ENCODE measurements around the gene REEP2. TPM values are rescaled to one million over a fixed set of nuclear protein-coding genes. Genes with fewer than 3 reads are reported as not detected.

The REEP2 gene
- total RNA-seq, 1 experiment from 2014 or later, result 8.4 TPM

- Histone ChIP-seq H3K27ac (ENCODE audit: low read depth, low read length, poor library complexity, severe bottlenecking) (no peak overlapping the region), H3K36me3 (ENCODE audit: insufficient read depth, low read length, poor library complexity, severe bottlenecking) (no peaks in the 10 kb centered on the region), H3K4me3 (ENCODE audit: low read depth, low read length, poor library complexity, severe bottlenecking) (no peak overlapping the region), H3K27me3 (replicated peaks; ENCODE audit: insufficient read depth, low read depth, low read length, poor library complexity) (no peaks in the 10 kb centered on the region), H3K9me3 (ENCODE audit: low read depth, low read length, poor library complexity, severe bottlenecking) (no peaks in the 10 kb centered on the region), H3K4me1 (ENCODE audit: insufficient read depth, low read length, poor library complexity, severe bottlenecking) (peaks cover 20% of the 10 kb centered on the region)
- intact Hi-C loops (cut with micrococcal nuclease; ENCODE audit: unreplicated experiment), result no loop called here
- BruUV-seq (replicated peaks), result no TSS peak
- ChIA-PET CTCF (interaction anchor here (1.2 kb wide), 1 partner anchor 59 kb away, joined by 6 read pairs; no protein-coding TSS in a partner anchor), POLR2A (ENCODE audit: low non-redundant PET) (no interaction called here)
- no peak for DNase-seq (ENCODE audit: low spot score)
- no peak for TF ChIP-seq EZH2 (IDR thresholded peaks at IDR 0.05; ENCODE audit: borderline replicate concordance, low read depth, low read length, poor library complexity, severe bottlenecking)
- TF ChIP-seq CTCF (conservative IDR thresholded peaks at IDR 0.05; ENCODE audit: low read depth, low read length), result no peak
These were observed 6.1 kb downstream of the REEP2 start for GRCh38 chr5:138444774-138445546.

GRCh38 chr5:138445547-138446271 is 6.9 kb downstream of the REEP2 start:
- intact Hi-C loops (cut with micrococcal nuclease; ENCODE audit: unreplicated experiment), result no loop called here
- no peak for DNase-seq (ENCODE audit: low spot score)
- no peaks in the 10 kb centered on the region for H3K36me3 ChIP-seq (ENCODE audit: insufficient read depth, low read length, poor library complexity, severe bottlenecking)
- TF ChIP-seq EZH2 (IDR thresholded peaks at IDR 0.05; ENCODE audit: borderline replicate concordance, low read depth, low read length, poor library complexity, severe bottlenecking) (no peak), CTCF (conservative IDR thresholded peaks at IDR 0.05; ENCODE audit: low read depth, low read length) (no peak)
- peaks cover 23% of the 10 kb centered on the region for H3K4me1 ChIP-seq (ENCODE audit: insufficient read depth, low read length, poor library complexity, severe bottlenecking)
- ChIA-PET CTCF (interaction anchor here (1.2 kb wide), 1 partner anchor 58 kb away, joined by 6 read pairs; no protein-coding TSS in a partner anchor), POLR2A (ENCODE audit: low non-redundant PET) (no interaction called here)
- no peak overlapping the region for H3K4me3 ChIP-seq (ENCODE audit: low read depth, low read length, poor library complexity, severe bottlenecking)
- H3K27me3 ChIP-seq (replicated peaks; ENCODE audit: insufficient read depth, low read depth, low read length, poor library complexity), result no peaks in the 10 kb centered on the region
- H3K27ac ChIP-seq (ENCODE audit: low read depth, low read length, poor library complexity, severe bottlenecking), result no peak overlapping the region
- no TSS peak for BruUV-seq (replicated peaks)
- no peaks in the 10 kb centered on the region for H3K9me3 ChIP-seq (ENCODE audit: low read depth, low read length, poor library complexity, severe bottlenecking)

GRCh38 chr5:138448070-138448469 is 9.2 kb downstream of the REEP2 start:
- H3K9me3 ChIP-seq (ENCODE audit: low read depth, low read length, poor library complexity, severe bottlenecking), result no peaks in the 10 kb centered on the region
- H3K4me1 ChIP-seq (ENCODE audit: insufficient read depth, low read length, poor library complexity, severe bottlenecking), result peaks cover 23% of the 10 kb centered on the region
- H3K36me3 ChIP-seq (ENCODE audit: insufficient read depth, low read length, poor library complexity, severe bottlenecking), result no peaks in the 10 kb centered on the region
- no peak overlapping the region for H3K4me3 ChIP-seq (ENCODE audit: low read depth, low read length, poor library complexity, severe bottlenecking)
- no peak for TF ChIP-seq CTCF (conservative IDR thresholded peaks at IDR 0.05; ENCODE audit: low read depth, low read length)
- no peak for TF ChIP-seq EZH2 (IDR thresholded peaks at IDR 0.05; ENCODE audit: borderline replicate concordance, low read depth, low read length, poor library complexity, severe bottlenecking)
- DNase-seq (ENCODE audit: low spot score), result no peak
- CTCF ChIA-PET, result no interaction called here
- POLR2A ChIA-PET (ENCODE audit: low non-redundant PET), result interaction anchor here (0.6 kb wide), 1 partner anchor 39 kb away, joined by 5 read pairs; no protein-coding TSS in a partner anchor
- peak overlapping the region; percentile 73 for H3K27ac ChIP-seq (ENCODE audit: low read depth, low read length, poor library complexity, severe bottlenecking)
- H3K27me3 ChIP-seq (replicated peaks; ENCODE audit: insufficient read depth, low read depth, low read length, poor library complexity), result no peaks in the 10 kb centered on the region
- intact Hi-C loops (cut with micrococcal nuclease; ENCODE audit: unreplicated experiment), result no loop called here
- BruUV-seq (replicated peaks), result no TSS peak
